BLaER1 treated with 17β-estradiol and CSF1 and Interleukin-3, amounts not matched to agents 10 nM and 100 nM (cell line): Measurements from ENCODE around the gene KRAS.

Experiments
- H3K27ac ChIP-seq, 11 experiments: shearing (Covaris generic); formaldehyde crosslinking; 2 replicates each; pipeline ENCODE4 v1.8.1; 2022
- H3K27me3 ChIP-seq, 11 experiments: shearing (Covaris generic); formaldehyde crosslinking; 2 replicates each; pipeline ENCODE4 v1.8.1; 2022
- H3K36me3 ChIP-seq, 11 experiments: shearing (Covaris generic); formaldehyde crosslinking; 2 replicates each; pipeline ENCODE4 v1.8.1; 2022
- H3K4me1 ChIP-seq, 10 experiments: shearing (Covaris generic); formaldehyde crosslinking; 2 replicates each; pipeline ENCODE4 v1.8.1; 2022
- H3K4me2 ChIP-seq, 11 experiments: shearing (Covaris generic); formaldehyde crosslinking; 2 replicates each; pipeline ENCODE4 v1.8.1; 2022
- H3K4me3 ChIP-seq, 10 experiments: shearing (Covaris generic); formaldehyde crosslinking; 2 replicates each; pipeline ENCODE4 v1.8.1; 2022
- H3K9ac ChIP-seq, 11 experiments: shearing (Covaris generic); formaldehyde crosslinking; 2 replicates each; pipeline ENCODE4 v1.8.1; 2022
- H3K9me3 ChIP-seq, 11 experiments: shearing (Covaris generic); formaldehyde crosslinking; replicated peaks in 1 of 11; 2 replicates each; pipeline ENCODE4 v1.8.1; 2022
- H4K20me1 ChIP-seq, 11 experiments: shearing (Covaris generic); formaldehyde crosslinking; 2 replicates each; pipeline ENCODE4 v1.8.1; 2022
- Cebpa-rat ChIP-seq, 11 experiments: shearing (Covaris generic); IDR thresholded peaks; 2 replicates each; pipeline ENCODE4 v1.8.1; 2022

Gene KRAS

DNA sequence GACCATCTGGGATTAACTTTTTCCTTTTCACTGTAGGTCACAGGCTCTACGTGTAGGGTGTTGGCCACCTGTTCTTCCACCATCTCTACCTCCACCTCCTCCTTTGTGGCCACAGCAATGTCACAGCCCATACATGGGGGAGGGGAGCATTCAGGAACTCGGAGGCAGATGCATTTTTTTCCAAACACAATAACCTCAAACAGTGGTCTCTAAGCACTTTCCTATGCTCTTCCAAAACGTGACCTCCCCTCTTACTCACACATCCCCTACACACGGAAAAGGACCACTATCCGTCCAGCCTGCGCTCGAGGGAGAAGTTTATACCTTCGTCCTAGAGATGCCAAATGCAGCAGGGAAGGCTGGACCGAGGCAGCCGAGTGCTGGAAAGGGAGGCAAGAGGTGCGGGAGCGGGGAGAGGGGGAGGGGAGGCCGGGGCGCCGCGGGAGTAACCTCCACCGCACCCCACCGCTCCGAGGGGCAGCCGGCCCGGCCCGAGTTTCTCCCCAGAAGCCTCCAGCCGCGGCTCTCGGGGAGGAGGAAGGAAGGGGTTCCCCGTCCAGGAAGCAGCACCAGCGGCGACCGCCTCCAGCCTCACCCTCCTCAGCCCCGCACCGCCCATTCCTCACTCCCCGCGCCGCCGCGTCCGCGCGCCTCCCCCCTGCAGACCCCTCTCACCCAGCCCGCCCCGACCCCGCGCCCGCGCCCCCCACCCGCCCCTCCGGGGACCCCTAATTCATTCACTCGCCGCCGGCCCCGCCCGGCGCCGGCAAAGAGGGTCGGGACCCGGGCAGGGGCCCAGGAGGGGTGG, 594 bp downstream of the KRAS start:
- Histone ChIP-seq H3K9me3 (peaks cover 0 to 9% (median 3%) of the 10 kb centered on the region in 11 experiments; a peak in 7 of 22 replicates), H3K4me2 (peak overlapping the region; percentile 75 to 94 (median 89)), H3K36me3 (peaks cover 0 to 40% (median 29%) of the 10 kb centered on the region in 11 experiments; a peak in 19 of 22 replicates), H3K9ac (peak overlapping the region; percentile 88 to 95 (median 94)), H4K20me1 (peaks cover 12 to 46% (median 35%) of the 10 kb centered on the region in 11 experiments; a peak in 18 of 22 replicates), H3K27ac (peak overlapping the region; percentile 82 to 95 (median 90)), H3K4me3 (peak overlapping the region; percentile 66 to 95 (median 85)), H3K4me1 (peaks cover 19 to 39% (median 30%) of the 10 kb centered on the region in 10 experiments), H3K27me3 (no peaks in the 10 kb centered on the region)
- TF ChIP-seq Cebpa-rat (IDR thresholded peaks at IDR 0.05) = no peak

DNA sequence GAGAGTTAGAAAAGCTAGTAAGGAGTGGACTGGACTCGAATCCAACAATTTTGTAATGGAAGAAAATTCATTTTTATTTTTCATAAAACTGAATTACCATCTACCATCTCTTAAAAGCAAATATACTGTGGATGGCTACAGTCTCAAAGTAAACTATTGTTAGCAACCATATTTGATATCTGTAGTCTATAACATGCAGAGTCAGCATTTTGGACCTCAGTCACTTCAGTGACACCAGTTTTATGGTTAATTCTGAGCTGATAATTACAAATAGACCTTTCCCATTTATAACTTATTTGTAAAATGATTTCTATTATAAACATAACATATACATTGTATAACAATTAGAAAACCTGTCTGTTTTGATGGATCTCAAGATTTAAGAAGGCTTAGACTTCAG, 2.0 kb downstream of the KRAS start:
- Histone ChIP-seq H3K9me3 (peaks cover 0 to 9% (median 3%) of the 10 kb centered on the region in 11 experiments; a peak in 7 of 22 replicates), H3K27me3 (no peaks in the 10 kb centered on the region), H3K4me2 (peak overlapping the region; percentile 75 to 94 (median 89)), H3K4me1 (peaks cover 19 to 36% (median 29%) of the 10 kb centered on the region in 10 experiments), H3K9ac (peak overlapping the region in 7 of 11 experiments; percentile 88 to 95 (median 94); a peak in 5 of 22 replicates), H3K4me3 (peak overlapping the region in 4 of 10 experiments; percentile 76 to 89 (median 82); a peak in 7 of 20 replicates), H3K36me3 (peaks cover 8 to 53% (median 41%) of the 10 kb centered on the region in 11 experiments; a peak in 20 of 22 replicates), H3K27ac (peak overlapping the region in 2 of 11 experiments; percentile 89 to 92; a peak in 2 of 22 replicates), H4K20me1 (peaks cover 12 to 59% (median 39%) of the 10 kb centered on the region in 11 experiments; a peak in 18 of 22 replicates)
- TF ChIP-seq Cebpa-rat (IDR thresholded peaks at IDR 0.05) = no peak

GRCh38 chr12:25248137-25248536, 2.6 kb downstream of the KRAS start:
- Histone ChIP-seq H3K4me3 (no peak overlapping the region), H3K27me3 (no peaks in the 10 kb centered on the region), H4K20me1 (peaks cover 12 to 65% (median 39%) of the 10 kb centered on the region in 11 experiments; a peak in 18 of 22 replicates), H3K9me3 (peaks cover 0 to 9% (median 3%) of the 10 kb centered on the region in 11 experiments; a peak in 7 of 22 replicates), H3K9ac (no peak overlapping the region), H3K4me2 (peak overlapping the region in 9 of 11 experiments; percentile 12 to 91 (median 75); a peak in 8 of 22 replicates), H3K4me1 (peaks cover 19 to 30% (median 24%) of the 10 kb centered on the region in 10 experiments), H3K36me3 (peaks cover 9 to 59% (median 47%) of the 10 kb centered on the region in 11 experiments; a peak in 21 of 22 replicates), H3K27ac (no peak overlapping the region)
- TF ChIP-seq Cebpa-rat (IDR thresholded peaks at IDR 0.05) = no peak

GRCh38 chr12:25245491-25245890, 5.2 kb downstream of the KRAS start:
- Histone ChIP-seq H4K20me1 (peaks cover 16 to 91% (median 54%) of the 10 kb centered on the region in 11 experiments; a peak in 19 of 22 replicates), H3K27ac (no peak overlapping the region), H3K36me3 (peaks cover 9 to 81% (median 54%) of the 10 kb centered on the region in 11 experiments; a peak in 21 of 22 replicates), H3K4me1 (peaks cover 19 to 25% (median 21%) of the 10 kb centered on the region in 10 experiments), H3K9me3 (peaks cover 0 to 9% (median 3%) of the 10 kb centered on the region in 11 experiments; a peak in 7 of 22 replicates), H3K27me3 (no peaks in the 10 kb centered on the region), H3K4me2 (no peak overlapping the region), H3K9ac (no peak overlapping the region), H3K4me3 (no peak overlapping the region)
- no peak for TF ChIP-seq Cebpa-rat (IDR thresholded peaks at IDR 0.05)

DNA sequence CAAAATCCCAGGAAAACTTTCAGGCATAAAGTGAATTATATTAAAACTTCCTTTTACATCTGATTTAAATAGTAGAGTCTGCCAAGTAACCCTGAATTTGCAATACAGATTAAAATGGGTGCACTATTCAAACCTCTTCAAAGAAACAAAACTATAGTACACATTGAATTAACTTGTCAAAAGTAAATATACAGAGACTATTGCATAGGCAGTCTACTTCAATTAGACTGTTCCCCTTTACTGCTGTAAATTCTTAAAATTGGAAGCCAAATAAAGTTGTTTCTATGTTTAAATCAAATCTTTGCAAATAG, 7.1 kb downstream of the KRAS start:
- Histone ChIP-seq H3K27me3 (no peaks in the 10 kb centered on the region), H3K9ac (0 out of 22 replicates have a peak overlapping the region, but pooled peaks of 1 of the 11 experiments have one; percentile 6), H3K27ac (no peak overlapping the region), H4K20me1 (peaks cover 10 to 99% (median 41%) of the 10 kb centered on the region in 11 experiments; a peak in 17 of 22 replicates), H3K4me2 (no peak overlapping the region), H3K9me3 (peaks cover 0 to 9% (median 3%) of the 10 kb centered on the region in 11 experiments; a peak in 7 of 22 replicates), H3K36me3 (peaks cover 26 to 95% (median 73%) of the 10 kb centered on the region in 11 experiments), H3K4me1 (peaks cover 7 to 14% (median 10%) of the 10 kb centered on the region in 10 experiments), H3K4me3 (no peak overlapping the region)
- no peak for TF ChIP-seq Cebpa-rat (IDR thresholded peaks at IDR 0.05)

DNA sequence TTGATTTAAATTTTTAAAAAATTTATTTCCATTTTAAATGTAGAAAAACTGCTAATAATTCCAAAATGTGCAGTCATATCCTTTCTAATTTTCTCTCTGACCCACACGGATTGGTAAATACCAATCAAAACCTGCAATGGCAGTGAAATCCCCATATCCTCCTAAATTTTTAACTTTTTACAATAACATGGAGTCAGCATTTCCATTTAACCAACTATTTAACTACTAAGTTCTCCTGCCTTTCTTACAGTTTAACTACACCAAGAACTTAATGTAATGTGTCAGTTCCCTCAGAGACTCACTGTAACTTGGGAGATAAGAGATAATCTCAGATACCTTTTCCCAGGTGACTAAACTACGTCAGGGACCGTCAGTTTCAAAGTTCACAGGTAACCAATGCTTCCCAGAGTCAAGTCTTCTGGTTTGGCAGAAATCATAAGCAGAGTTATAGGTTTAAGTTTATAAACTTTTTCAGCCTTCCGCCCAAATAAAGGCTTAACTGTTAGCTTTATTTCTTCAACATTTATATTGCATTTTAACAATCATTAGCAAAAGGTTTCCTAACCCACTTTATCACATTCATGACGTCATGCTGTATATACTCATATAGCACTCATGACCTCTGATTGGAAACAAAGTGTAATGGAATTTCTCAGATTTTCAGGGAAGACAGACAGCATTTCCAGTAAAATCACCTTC, 7.6 kb downstream of the KRAS start:
- H3K4me2 ChIP-seq = no peak overlapping the region
- peaks cover 26 to 95% (median 74%) of the 10 kb centered on the region in 11 experiments for H3K36me3 ChIP-seq
- H3K27ac ChIP-seq = no peak overlapping the region
- TF ChIP-seq Cebpa-rat (IDR thresholded peaks at IDR 0.05) = no peak
- H3K27me3 ChIP-seq = no peaks in the 10 kb centered on the region
- H4K20me1 ChIP-seq = peaks cover 7 to 100% (median 37%) of the 10 kb centered on the region in 11 experiments; a peak in 17 of 22 replicates
- H3K4me1 ChIP-seq = peaks cover 3 to 12% (median 8%) of the 10 kb centered on the region in 10 experiments; a peak in 19 of 20 replicates
- H3K9me3 ChIP-seq = peaks cover 0 to 9% (median 2%) of the 10 kb centered on the region in 11 experiments; a peak in 7 of 22 replicates
- no peak overlapping the region for H3K4me3 ChIP-seq
- H3K9ac ChIP-seq = no peak overlapping the region

DNA sequence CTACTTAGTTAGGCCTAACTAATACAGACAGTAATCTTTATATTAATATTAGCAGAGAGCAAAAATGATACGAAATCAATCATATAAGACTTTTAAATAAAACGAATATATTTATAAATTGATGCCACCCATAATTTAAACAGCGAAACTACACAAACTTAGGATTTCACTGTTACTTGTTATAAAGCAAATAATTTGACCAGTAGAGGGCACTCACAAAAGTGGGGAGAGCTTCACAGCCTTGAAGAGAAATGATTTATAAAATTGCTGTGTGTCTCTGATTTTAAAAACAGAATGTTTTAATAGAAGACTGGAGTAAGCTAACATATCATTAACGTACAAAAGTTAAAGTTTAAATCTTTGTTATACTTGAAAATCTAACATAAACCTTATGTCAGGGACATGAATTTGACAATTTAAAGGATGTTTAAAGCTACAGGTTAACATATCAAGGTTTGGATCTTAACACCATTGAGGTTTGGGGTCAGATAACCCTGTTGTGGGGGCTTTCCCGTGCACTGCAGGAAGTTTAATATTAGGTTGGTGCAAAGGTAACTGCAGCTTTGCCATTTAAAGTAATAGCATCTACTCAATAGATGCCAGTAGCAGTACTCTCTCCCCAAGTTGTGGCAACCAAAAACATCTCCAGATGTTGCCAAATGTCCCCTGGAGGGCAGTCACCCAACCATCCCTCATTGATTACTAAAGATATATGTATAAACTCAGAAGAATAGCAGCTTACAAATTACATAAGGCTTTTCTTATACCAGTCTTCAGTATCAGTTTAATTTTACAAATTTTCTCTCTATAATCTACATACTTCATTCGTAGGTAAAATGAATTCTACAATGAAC, 9.3 kb downstream of the KRAS start:
- peaks cover 38 to 95% (median 78%) of the 10 kb centered on the region in 11 experiments for H3K36me3 ChIP-seq
- H3K27ac ChIP-seq = peak overlapping the region in 5 of 11 experiments; percentile 11 to 57 (median 24); a peak in 7 of 22 replicates
- H3K4me1 ChIP-seq = peaks cover 0 to 12% (median 5%) of the 10 kb centered on the region in 10 experiments; a peak in 15 of 20 replicates
- peak overlapping the region in 3 of 11 experiments; percentile 5 to 42 (median 23); a peak in 2 of 22 replicates for H3K9ac ChIP-seq
- peak overlapping the region in 6 of 11 experiments; percentile 26 to 43 (median 38); a peak in 6 of 22 replicates for H3K4me2 ChIP-seq
- TF ChIP-seq Cebpa-rat (IDR thresholded peaks at IDR 0.05) = no peak
- no peaks in the 10 kb centered on the region for H3K27me3 ChIP-seq
- H3K4me3 ChIP-seq = no peak overlapping the region
- H4K20me1 ChIP-seq = peaks cover 8 to 100% (median 34%) of the 10 kb centered on the region in 11 experiments; a peak in 18 of 22 replicates
- peaks cover 0 to 10% (median 0%) of the 10 kb centered on the region in 11 experiments; a peak in 7 of 22 replicates for H3K9me3 ChIP-seq
